K562 (cell line): Measurements from ENCODE around the gene MACROD2. TPM values are rescaled to one million over a fixed set of nuclear protein-coding genes. Genes with fewer than 3 reads are reported as not detected.

Source experiments
- ATAC-seq: fragments of 200-7000 bp; cut with Tn5 transposase; 3 replicates; pipeline ENCODE4 v1.9.1; 2020; ENCODE audit warnings: moderate library complexity
- BruUV-seq: library from RNA; stranded (reverse); fragments of 400-500 nt; replicated peaks from 2 replicates; lab custom pipeline; 2021; lab: Mats Ljungman, UMichigan
- CTCF ChIA-PET: fragments of 300-600 bp; formaldehyde crosslinking; extraction: SDS; loops from one replicate; lab custom pipeline; 2021; ENCODE audit warnings: low intra/inter-chr PET ratio; lab: Yijun Ruan, JAX
- POLR2A ChIA-PET: fragments of 300-600, 350-650 bp; sonication (Branson Sonifier 250); formaldehyde crosslinking; extraction: SDS; loops from one replicate; lab custom pipeline; 2021; ENCODE audit warnings: antibody characterized with exemption, inconsistent platforms; lab: Yijun Ruan, JAX
- DNase-seq, 4 experiments: peaks; one replicate each; pipeline versions ENCODE4 v3.0.0 to v3.0.0-alpha.2; 2011 to 2018; ENCODE audit warnings: low spot score in 3 of 4, mixed read lengths in 3 of 4; ENCODE audit errors: extremely low read depth in 1 of 4
- FAIRE-seq: peaks from 2 replicates; lab custom pipeline; 2011; peaks lifted over from hg19 to GRCh38; lab: Jason Lieb, UNC
- H2AFZ ChIP-seq: 2 replicates; pipeline ENCODE4 v1.6.0; 2011; ENCODE audit warnings: low read depth, low read length, control low read depth, inconsistent platforms
- H3K27ac ChIP-seq: fragments of 200-600 bp; 3 replicates; pipeline ENCODE4 v1.8.0; 2011; ENCODE audit warnings: low read depth, mild to moderate bottlenecking, control low read depth, inconsistent platforms, low read length, moderate library complexity, mixed read lengths; ENCODE audit errors: extremely low read depth
- H3K27me3 ChIP-seq, 2 experiments: fragments of 300-600 bp in 1 of 2; 2 replicates in 1 of 2; 3 replicates in 1 of 2; pipeline versions ENCODE4 v1.6.0 to v1.8.0; 2011; ENCODE audit warnings: inconsistent platforms in 2 of 2, low read length in 2 of 2, mild to moderate bottlenecking in 1 of 2, mixed read lengths in 1 of 2, moderate library complexity in 1 of 2; ENCODE audit not compliant: control insufficient read depth in 2 of 2, insufficient read depth in 2 of 2
- H3K36me3 ChIP-seq: fragments of 300-600 bp; 3 replicates; pipeline ENCODE4 v1.8.0; 2011; ENCODE audit warnings: mild to moderate bottlenecking, low read length, inconsistent platforms; ENCODE audit not compliant: control insufficient read depth, insufficient read depth
- H3K4me1 ChIP-seq, 2 experiments: fragments of 200-600 bp in 1 of 2; replicated peaks in 1 of 2; 2 replicates in 1 of 2; 3 replicates in 1 of 2; pipeline versions ENCODE4 v1.5.1 to v1.8.0; 2011; ENCODE audit warnings: inconsistent platforms in 2 of 2, low read length in 2 of 2, mild to moderate bottlenecking in 1 of 2, mixed read lengths in 1 of 2, moderate library complexity in 1 of 2; ENCODE audit not compliant: control insufficient read depth in 2 of 2, insufficient read depth in 2 of 2
- H3K4me2 ChIP-seq: 2 replicates; pipeline ENCODE4 v1.6.1; 2011; ENCODE audit warnings: low read length, control low read depth, inconsistent platforms, mixed read lengths; ENCODE audit not compliant: insufficient read depth
- H3K4me3 ChIP-seq: fragments of 200-600 bp; sonication (generic), shearing (Covaris generic); 2 replicates; pipeline ENCODE4 v1.5.1; 2016; ENCODE audit warnings: control low read depth, inconsistent platforms
- H3K79me2 ChIP-seq: fragments of 200-600 bp; 3 replicates; pipeline ENCODE4 v1.8.0; 2011; ENCODE audit warnings: low read length, inconsistent platforms; ENCODE audit not compliant: control insufficient read depth, insufficient read depth
- H3K9ac ChIP-seq, 2 experiments: 2 replicates each; pipeline versions ENCODE4 v1.6.0 to v1.6.1; 2011; ENCODE audit warnings: low read depth in 2 of 2, low read length in 2 of 2, control low read depth in 1 of 2, inconsistent platforms in 1 of 2, mild to moderate bottlenecking in 1 of 2, mixed read lengths in 1 of 2; ENCODE audit not compliant: insufficient read depth in 1 of 2
- H3K9me1 ChIP-seq: one replicate; pipeline ENCODE4 v1.6.0; 2011; ENCODE audit warnings: inconsistent platforms, mild to moderate bottlenecking, low read length, moderate library complexity; ENCODE audit not compliant: control insufficient read depth, insufficient read depth
- H3K9me3 ChIP-seq: replicated peaks from 2 replicates; pipeline ENCODE4 v1.5.1; 2011; ENCODE audit warnings: low read depth, low read length, inconsistent platforms; ENCODE audit not compliant: control insufficient read depth, insufficient read depth
- H4K20me1 ChIP-seq: replicated peaks from 2 replicates; pipeline ENCODE4 v1.6.1; 2011; ENCODE audit warnings: low read length, inconsistent platforms, mixed read lengths; ENCODE audit not compliant: control insufficient read depth, insufficient read depth
- ELF1 ChIP-seq: fragments of 200-800 bp; sonication (Bioruptor generic); IDR thresholded peaks from 2 replicates; pipeline ENCODE4 v1.6.1; 2016; ENCODE audit warnings: missing genetic modification characterization, missing compliant biosample characterization
- GTF2A2 ChIP-seq: IDR thresholded peaks from 2 replicates; pipeline ENCODE4 v1.6.1; 2016; ENCODE audit warnings: mild to moderate bottlenecking, missing genetic modification characterization, missing compliant biosample characterization
- HINFP ChIP-seq: fragments of 450-650 bp; conservative IDR thresholded peaks from 2 replicates; pipeline ENCODE4 v1.6.1; 2016; ENCODE audit warnings: missing genetic modification characterization, low read depth, mild to moderate bottlenecking, control low read depth, missing compliant biosample characterization
- IFI16 ChIP-seq: fragments of 250-450 bp; sonication (Bioruptor Pico); IDR thresholded peaks from 2 replicates; pipeline ENCODE4 v2.1.2; 2022; ENCODE audit warnings: mild to moderate bottlenecking, inconsistent platforms
- MEIS2 ChIP-seq: fragments of 450-650 bp; IDR thresholded peaks from 2 replicates; pipeline ENCODE4 v1.6.1; 2014; ENCODE audit warnings: mild to moderate bottlenecking; ENCODE audit not compliant: partially characterized antibody
- PHB ChIP-seq: fragments of 250-450 bp; sonication (Bioruptor Pico); IDR thresholded peaks from 2 replicates; pipeline ENCODE4 v1.5.0; 2021
- RCOR1 ChIP-seq, 2 experiments: IDR thresholded peaks; 2 replicates each; pipeline ENCODE4 v1.6.1; 2012; ENCODE audit warnings: low read depth in 2 of 2, low read length in 2 of 2, borderline replicate concordance in 1 of 2, improper control_type of control experiment in 1 of 2
- ZNF23 ChIP-seq: fragments of 250-450 bp; sonication (Bioruptor Pico); IDR thresholded peaks from 2 replicates; pipeline ENCODE4 v1.4.0; 2020; ENCODE audit warnings: mild to moderate bottlenecking
- ZNF449 ChIP-seq: fragments of 250-450 bp; sonication (Bioruptor Pico); IDR thresholded peaks from 2 replicates; pipeline ENCODE4 v1.8.0; 2022; ENCODE audit warnings: moderate library complexity, mild to moderate bottlenecking, inconsistent platforms
- WGBS: fragments of 100-300 bp; shearing (Covaris generic); methylation state at CpG from one replicate; pipeline ENCODE4 v1.1.6; 2016; ENCODE audit warnings: low coverage, mixed read lengths; ENCODE audit not compliant: insufficient coverage; ENCODE audit errors: missing lambda C conversion rate; 5-methylcytosine and 5-hydroxymethylcytosine counted together
- in situ Hi-C: fragments of 300-500 bp; cut with MboI; formaldehyde crosslinking; loops from 4 replicates; pipeline ENCODE4 v1.15.0; 2018; ENCODE audit warnings: inconsistent platforms, mixed read lengths
- intact Hi-C: fragments of 100-400 bp; cut with micrococcal nuclease; formaldehyde crosslinking; loops from 2 replicates; pipeline ENCODE4 v1.14.2; 2022
- polyA plus RNA-seq, 8 experiments: library from polyadenylated mRNA; depleted of rRNA in 4 of 8; stranded (reverse) in 5 of 8; unstranded in 3 of 8; fragments of >200 nt; fragmentation: Nextera tagmentation in 2 of 8; fragmentation: Illumina TruSeq in 1 of 8; extraction: Ambion mirVana in 2 of 8; extraction: Trizol in 1 of 8; gene quantifications; 2 replicates each; pipeline versions ENCODE4 v1.2.1 to v1.2.3, GENCODE V29; 2011 to 2014; ENCODE audit warnings: inconsistent platforms in 1 of 8, missing spikeins in 1 of 8
- total RNA-seq, 7 experiments: library from RNA; depleted of rRNA in 6 of 7; stranded (reverse); fragments of >200 nt in 6 of 7; fragmentation: Illumina TruSeq in 2 of 7; extraction: Trizol in 2 of 7; gene quantifications; 2 replicates each; pipeline versions ENCODE4 v1.2.1 to v1.2.3, GENCODE V29; 2011 to 2021; ENCODE audit warnings: low replicate concordance in 1 of 7

MACROD2 gene
- total and polyA plus RNA-seq, 9 of the 15 experiments (the other 6 are each of a cell fraction or from before 2014, with no cell fraction given), result not detected

DNA sequence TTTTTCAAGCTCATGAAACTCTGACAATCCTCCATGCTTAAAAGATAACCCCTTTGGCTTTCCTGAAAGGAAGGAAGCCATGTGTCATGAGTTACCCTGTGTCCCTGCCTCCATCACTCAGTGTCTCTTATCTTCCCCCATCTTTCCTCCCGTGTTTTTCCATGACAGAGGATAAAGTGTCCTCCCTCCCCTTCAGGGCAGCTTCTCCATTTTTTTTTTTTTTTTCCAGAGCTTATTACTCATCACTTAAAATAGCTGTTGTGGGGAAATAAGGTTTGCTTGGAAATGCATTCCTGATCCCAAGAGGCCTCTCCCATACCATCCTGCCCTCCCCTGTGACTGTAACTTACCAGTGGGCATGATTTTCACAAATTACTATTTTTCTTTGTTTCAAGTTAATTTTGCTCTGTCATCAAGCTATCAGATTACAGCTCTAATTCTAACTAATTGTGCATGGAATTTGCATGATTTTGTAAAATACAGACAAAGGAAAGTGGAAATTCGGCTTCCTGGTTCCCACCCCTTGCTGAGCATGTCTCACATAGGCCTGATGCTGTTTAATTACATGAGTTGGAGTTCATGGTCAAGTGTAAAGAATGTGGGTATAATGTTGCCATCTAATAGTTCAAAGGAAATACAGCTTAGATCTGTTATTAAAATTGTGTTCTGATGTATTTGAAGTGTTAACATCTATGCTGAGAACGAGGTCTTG is 956.5 kb downstream of the MACROD2 start:
- POLR2A ChIA-PET, result no interaction called here
- no TSS peak for BruUV-seq
- H3K9ac ChIP-seq, result no peak overlapping the region
- no peak overlapping the region for H3K4me2 ChIP-seq
- FAIRE-seq (no peak), ATAC-seq (no peak), DNase-seq (no peak)
- H2AFZ ChIP-seq, result no peak overlapping the region
- no peaks in the 10 kb centered on the region for H3K79me2 ChIP-seq
- H3K4me1 ChIP-seq, result no peaks in the 10 kb centered on the region
- intact Hi-C loops, result no loop called here
- TF ChIP-seq IFI16 (CRISPR knock-in tag) (no peak), ZNF449 (no peak), HINFP (tag) (no peak), RCOR1 (IDR thresholded peaks at IDR 0.05; ENCODE audit: borderline replicate concordance in 1 of 2, low read depth in 2 of 2, low read length in 2 of 2) (no peak), ELF1 (tag) (no peak), GTF2A2 (tag) (no peak), PHB (no peak), MEIS2 (no peak), ZNF23 (no peak)
- CTCF ChIA-PET, result no interaction called here
- 4% methylated on average over 2 of the region's 3 CpGs for WGBS
- no peak overlapping the region for H3K4me3 ChIP-seq
- no peaks in the 10 kb centered on the region for H3K36me3 ChIP-seq
- H3K27me3 ChIP-seq, result no peaks in the 10 kb centered on the region
- no peaks in the 10 kb centered on the region for H4K20me1 ChIP-seq
- no peaks in the 10 kb centered on the region for H3K9me1 ChIP-seq
- in situ Hi-C loops, result no loop called here
- H3K27ac ChIP-seq, result no peak overlapping the region
- H3K9me3 ChIP-seq, result no peaks in the 10 kb centered on the region
